Measurements from ENCODE around the gene FXYD6.
A peak's percentile ranks its signal among the peaks of the same experiment; 100 is the strongest.

FXYD6 gene

GRCh38 chr11:117877120-117877784 is 794 bp upstream of the FXYD6 start:
- Mint-ChIP-seq H3K9me3 (no peaks in the 10 kb centered on the region), H3K27me3 (peaks cover 98% of the 10 kb centered on the region), H3K27ac (ENCODE audit: low read depth) (no peak overlapping the region), H3K4me3 (peak overlapping the region; percentile 37), H3K4me1 (peaks cover 23% of the 10 kb centered on the region), H3K36me3 (ENCODE audit: insufficient read depth) (peaks cover 2% of the 10 kb centered on the region)
- DNase-seq (ENCODE audit: low spot score in 2 of 2): no peak
- no peak for ATAC-seq (replicated peaks; ENCODE audit: extremely low read depth, poor library complexity, severe bottlenecking)

- no peaks in the 10 kb centered on the region for H3K9me3 Mint-ChIP-seq
- no peak for ATAC-seq (replicated peaks; ENCODE audit: extremely low read depth, poor library complexity, severe bottlenecking)
- peaks cover 93% of the 10 kb centered on the region for H3K27me3 Mint-ChIP-seq
- peak overlapping the region; percentile 54 for H3K27ac Mint-ChIP-seq (ENCODE audit: low read depth)
- H3K36me3 Mint-ChIP-seq (ENCODE audit: insufficient read depth): peaks cover 2% of the 10 kb centered on the region
- peak overlapping the region; percentile 37 for H3K4me3 Mint-ChIP-seq
- H3K4me1 Mint-ChIP-seq: peaks cover 23% of the 10 kb centered on the region
- no peak for DNase-seq (ENCODE audit: low spot score in 2 of 2)
Measured at GRCh38 chr11:117876059-117876340, 458 bp downstream of the FXYD6 start.

DNA sequence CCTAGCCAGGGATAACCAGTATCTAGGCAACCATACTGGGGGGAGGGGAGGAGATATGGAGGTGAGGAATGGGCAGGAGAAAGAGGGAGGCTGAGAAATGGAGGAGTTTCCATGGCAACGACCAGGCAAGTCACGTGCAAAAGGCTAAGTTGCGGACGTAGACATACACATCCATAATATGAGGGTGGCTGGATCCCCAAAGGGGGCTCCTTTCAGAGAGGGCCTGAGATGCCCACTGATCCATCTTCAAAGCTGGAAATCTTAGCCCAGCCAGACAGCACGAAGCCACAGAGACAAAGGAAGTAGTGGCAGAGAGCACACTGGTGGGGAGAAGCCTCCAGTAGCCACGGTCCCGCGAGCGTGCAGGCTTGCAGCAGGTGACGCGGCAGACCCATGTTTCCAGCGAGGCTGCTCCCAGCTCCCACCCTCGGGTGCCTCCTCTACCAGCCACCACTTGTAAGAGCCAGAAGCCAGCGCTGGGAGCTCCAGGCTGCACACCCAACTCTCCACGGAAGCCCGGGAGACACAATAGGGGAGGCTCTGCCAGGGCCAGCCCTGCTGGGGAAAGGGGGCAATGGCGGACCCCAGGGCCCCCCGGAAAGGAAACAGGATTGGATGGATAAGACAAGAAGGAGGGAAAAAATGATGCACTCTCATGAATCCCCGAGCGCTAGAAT is 938 bp downstream of the FXYD6 start:
- Mint-ChIP-seq H3K4me1 (peaks cover 23% of the 10 kb centered on the region), H3K36me3 (ENCODE audit: insufficient read depth) (peaks cover 2% of the 10 kb centered on the region), H3K9me3 (no peaks in the 10 kb centered on the region), H3K4me3 (peak overlapping the region; percentile 37), H3K27ac (ENCODE audit: low read depth) (peak overlapping the region; percentile 54), H3K27me3 (peaks cover 89% of the 10 kb centered on the region)
- ATAC-seq (replicated peaks; ENCODE audit: extremely low read depth, poor library complexity, severe bottlenecking): peak; percentile 58
- no peak for DNase-seq (ENCODE audit: low spot score in 2 of 2)

DNA sequence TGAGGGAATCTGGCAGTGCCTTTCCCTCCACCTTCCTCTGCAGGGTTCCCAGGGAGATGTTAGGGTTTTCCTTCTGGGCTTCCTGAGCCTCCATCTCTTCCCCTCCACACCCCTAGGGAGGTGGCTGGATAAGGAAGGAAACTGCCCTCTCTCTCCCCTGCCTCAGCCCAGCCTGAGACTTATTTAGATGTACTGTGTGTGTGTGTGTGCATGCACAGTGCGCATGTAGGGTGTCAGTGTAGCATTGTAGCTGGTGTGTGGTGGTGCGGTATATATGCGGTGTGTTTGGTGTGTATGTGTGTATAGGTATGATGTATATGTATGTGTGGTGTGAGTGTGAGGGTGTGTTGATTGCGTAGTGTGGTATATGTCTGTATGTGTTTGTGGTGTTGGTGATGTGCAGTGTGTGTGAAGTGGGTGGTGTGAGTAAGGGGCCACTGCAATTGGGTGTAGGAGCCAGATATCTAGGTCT is 1.5 kb downstream of the FXYD6 start:
- H3K27ac Mint-ChIP-seq (ENCODE audit: low read depth): no peak overlapping the region
- DNase-seq (ENCODE audit: low spot score in 2 of 2) (no peak), ATAC-seq (replicated peaks; ENCODE audit: extremely low read depth, poor library complexity, severe bottlenecking) (peak; percentile 57)
- H3K27me3 Mint-ChIP-seq: peaks cover 83% of the 10 kb centered on the region
- H3K4me1 Mint-ChIP-seq: peaks cover 23% of the 10 kb centered on the region
- peak overlapping the region; percentile 37 for H3K4me3 Mint-ChIP-seq
- H3K36me3 Mint-ChIP-seq (ENCODE audit: insufficient read depth): peaks cover 2% of the 10 kb centered on the region
- no peaks in the 10 kb centered on the region for H3K9me3 Mint-ChIP-seq

DNA sequence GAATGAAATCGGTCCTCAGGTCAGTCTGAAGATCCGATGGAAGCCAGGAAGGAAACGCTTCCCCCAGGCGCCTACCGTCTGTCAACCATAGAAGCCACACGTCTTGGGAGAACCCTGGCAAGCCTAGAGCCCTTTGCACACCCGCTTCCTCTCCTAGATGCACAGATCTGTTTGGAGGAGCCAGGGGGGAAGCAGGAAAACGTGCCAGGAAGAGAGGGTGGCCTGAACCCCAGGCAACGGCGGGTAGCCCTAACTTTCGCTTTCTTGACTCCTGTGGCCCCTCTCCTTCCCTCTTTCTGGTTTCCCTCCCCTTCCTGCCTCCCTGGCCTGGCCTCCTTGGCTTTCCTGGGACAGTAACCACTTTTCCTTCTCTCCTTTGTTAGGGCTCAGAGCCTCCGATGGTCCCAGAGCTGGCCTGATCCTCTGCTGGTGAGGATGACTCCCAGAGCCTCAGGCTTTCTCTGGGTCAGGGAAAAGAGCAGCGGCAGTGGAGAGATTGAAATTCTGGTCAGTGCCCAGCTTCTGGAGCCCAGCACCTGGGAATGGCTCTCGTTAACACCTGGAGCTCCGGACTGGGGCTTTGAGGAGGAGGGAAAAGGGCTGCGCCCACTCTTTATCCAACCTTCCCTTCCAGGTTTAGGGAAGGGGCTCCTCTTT is 2.1 kb downstream of the FXYD6 start:
- no peak overlapping the region for H3K27ac Mint-ChIP-seq (ENCODE audit: low read depth)
- H3K4me1 Mint-ChIP-seq: peaks cover 23% of the 10 kb centered on the region
- no peak overlapping the region for H3K4me3 Mint-ChIP-seq
- DNase-seq (ENCODE audit: low spot score in 2 of 2) (no peak), ATAC-seq (replicated peaks; ENCODE audit: extremely low read depth, poor library complexity, severe bottlenecking) (no peak)
- peaks cover 2% of the 10 kb centered on the region for H3K36me3 Mint-ChIP-seq (ENCODE audit: insufficient read depth)
- peaks cover 78% of the 10 kb centered on the region for H3K27me3 Mint-ChIP-seq
- no peaks in the 10 kb centered on the region for H3K9me3 Mint-ChIP-seq

DNA sequence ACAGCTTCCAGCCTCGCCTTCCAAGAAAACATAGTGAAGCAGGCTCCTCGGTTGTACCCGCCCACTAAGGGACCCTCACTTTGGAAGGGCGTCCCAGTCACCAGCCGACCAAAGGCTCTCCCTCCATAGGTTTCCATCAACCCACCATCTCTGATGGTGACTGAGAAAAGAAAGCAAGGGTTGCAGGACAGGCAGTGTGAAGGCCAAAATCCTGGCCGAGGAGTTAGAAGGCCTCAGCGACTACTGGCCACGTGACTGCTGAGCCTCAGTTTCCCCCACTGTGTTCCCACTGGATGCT is 2.7 kb downstream of the FXYD6 start:
- Mint-ChIP-seq H3K9me3 (no peaks in the 10 kb centered on the region), H3K36me3 (ENCODE audit: insufficient read depth) (peaks cover 2% of the 10 kb centered on the region), H3K27ac (ENCODE audit: low read depth) (no peak overlapping the region), H3K4me3 (no peak overlapping the region), H3K4me1 (peaks cover 23% of the 10 kb centered on the region), H3K27me3 (peaks cover 73% of the 10 kb centered on the region)
- DNase-seq (ENCODE audit: low spot score in 2 of 2) (no peak), ATAC-seq (replicated peaks; ENCODE audit: extremely low read depth, poor library complexity, severe bottlenecking) (no peak)

- Mint-ChIP-seq H3K27ac (ENCODE audit: low read depth) (no peak overlapping the region), H3K4me3 (no peak overlapping the region), H3K36me3 (ENCODE audit: insufficient read depth) (peaks cover 2% of the 10 kb centered on the region), H3K4me1 (peaks cover 23% of the 10 kb centered on the region), H3K9me3 (no peaks in the 10 kb centered on the region), H3K27me3 (peaks cover 72% of the 10 kb centered on the region)
- no peak for DNase-seq (ENCODE audit: low spot score in 2 of 2)
- ATAC-seq (replicated peaks; ENCODE audit: extremely low read depth, poor library complexity, severe bottlenecking): no peak
Measured at GRCh38 chr11:117872975-117873827, 3.3 kb downstream of the FXYD6 start.

DNA sequence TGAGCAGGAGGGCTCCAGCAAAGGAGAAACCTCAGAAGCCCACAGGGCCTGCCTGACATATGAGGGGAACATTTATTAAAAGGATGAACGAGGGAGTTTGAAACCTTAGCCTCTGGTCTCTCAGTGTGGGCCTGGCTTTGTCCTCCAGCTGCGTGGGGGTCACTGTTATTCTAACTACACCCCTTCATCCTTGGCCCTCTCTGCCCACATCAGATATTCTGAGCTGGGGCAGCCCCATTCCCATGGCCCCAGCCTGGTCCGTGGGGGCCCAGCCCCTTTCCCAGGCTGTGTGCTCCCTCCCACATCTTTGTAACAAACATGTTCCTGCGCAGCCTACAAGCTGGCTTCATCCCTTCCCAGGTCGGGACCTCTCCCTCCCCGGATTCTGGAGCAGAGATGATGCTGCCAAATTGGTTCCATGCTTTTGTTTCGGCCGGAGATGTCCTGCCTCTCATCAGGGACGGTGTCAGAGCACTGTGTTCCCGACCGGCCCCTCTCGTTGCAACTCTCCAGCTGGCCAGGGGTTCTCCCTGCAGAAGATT is 4.0 kb downstream of the FXYD6 start:
- DNase-seq (ENCODE audit: low spot score in 2 of 2): no peak

DNA sequence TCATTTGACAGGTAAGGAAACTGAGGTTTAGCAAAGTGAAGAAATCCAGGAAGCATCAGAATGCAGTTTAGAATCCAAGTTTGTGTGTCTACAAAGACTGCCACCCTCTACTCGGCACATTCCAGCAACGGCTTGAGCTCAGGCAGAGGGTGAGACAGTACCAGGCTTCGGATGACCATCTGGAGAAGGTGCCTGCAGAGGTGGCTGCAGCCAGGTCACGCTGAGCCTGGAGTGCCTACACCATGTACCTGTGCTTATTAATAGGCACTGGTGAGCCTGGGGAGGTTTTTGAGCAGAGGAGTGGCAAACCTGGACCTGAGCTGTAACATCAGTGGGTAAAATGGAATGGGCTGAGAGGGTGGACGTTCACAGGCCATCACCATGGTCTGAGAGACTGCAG is 4.7 kb downstream of the FXYD6 start:
- Mint-ChIP-seq H3K27ac (ENCODE audit: low read depth) (no peak overlapping the region), H3K36me3 (ENCODE audit: insufficient read depth) (peaks cover 2% of the 10 kb centered on the region), H3K4me3 (no peak overlapping the region), H3K9me3 (no peaks in the 10 kb centered on the region), H3K4me1 (peaks cover 23% of the 10 kb centered on the region), H3K27me3 (peaks cover 72% of the 10 kb centered on the region)
- no peak for ATAC-seq (replicated peaks; ENCODE audit: extremely low read depth, poor library complexity, severe bottlenecking)
- DNase-seq (ENCODE audit: low spot score in 2 of 2): no peak

More for the DNA sequence above, 4.0 kb downstream of the FXYD6 start:
- no peaks in the 10 kb centered on the region for H3K9me3 Mint-ChIP-seq
- H3K36me3 Mint-ChIP-seq (ENCODE audit: insufficient read depth): peaks cover 2% of the 10 kb centered on the region
- no peak overlapping the region for H3K4me3 Mint-ChIP-seq
- peaks cover 72% of the 10 kb centered on the region for H3K27me3 Mint-ChIP-seq
- H3K27ac Mint-ChIP-seq (ENCODE audit: low read depth): no peak overlapping the region
- ATAC-seq (replicated peaks; ENCODE audit: extremely low read depth, poor library complexity, severe bottlenecking): no peak
- H3K4me1 Mint-ChIP-seq: peaks cover 23% of the 10 kb centered on the region

DNA sequence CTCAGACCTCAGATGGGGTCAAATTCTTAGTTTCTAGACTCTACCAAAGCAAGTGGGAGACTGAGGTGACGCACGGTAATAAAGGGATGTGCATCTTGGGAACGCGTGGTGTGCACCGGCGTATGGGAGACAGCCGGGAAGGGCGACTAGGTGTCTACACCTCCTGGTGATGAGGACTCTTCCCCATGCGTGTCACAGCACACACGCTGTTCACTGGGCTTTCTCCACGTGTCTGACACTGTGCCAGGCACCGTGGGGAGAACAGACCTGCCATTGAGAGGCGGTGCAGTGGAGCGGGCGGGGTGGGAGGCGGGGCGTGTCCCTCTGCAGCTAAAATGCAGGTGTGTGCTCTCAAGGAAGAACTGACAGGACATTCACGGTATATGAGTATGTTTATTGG is 5.3 kb downstream of the FXYD6 start:
- Mint-ChIP-seq H3K4me1 (peaks cover 21% of the 10 kb centered on the region), H3K27ac (ENCODE audit: low read depth) (no peak overlapping the region), H3K36me3 (ENCODE audit: insufficient read depth) (peaks cover 2% of the 10 kb centered on the region), H3K27me3 (peaks cover 68% of the 10 kb centered on the region), H3K4me3 (no peak overlapping the region), H3K9me3 (no peaks in the 10 kb centered on the region)
- ATAC-seq (replicated peaks; ENCODE audit: extremely low read depth, poor library complexity, severe bottlenecking): no peak
- DNase-seq (ENCODE audit: low spot score in 2 of 2): no peak

DNA sequence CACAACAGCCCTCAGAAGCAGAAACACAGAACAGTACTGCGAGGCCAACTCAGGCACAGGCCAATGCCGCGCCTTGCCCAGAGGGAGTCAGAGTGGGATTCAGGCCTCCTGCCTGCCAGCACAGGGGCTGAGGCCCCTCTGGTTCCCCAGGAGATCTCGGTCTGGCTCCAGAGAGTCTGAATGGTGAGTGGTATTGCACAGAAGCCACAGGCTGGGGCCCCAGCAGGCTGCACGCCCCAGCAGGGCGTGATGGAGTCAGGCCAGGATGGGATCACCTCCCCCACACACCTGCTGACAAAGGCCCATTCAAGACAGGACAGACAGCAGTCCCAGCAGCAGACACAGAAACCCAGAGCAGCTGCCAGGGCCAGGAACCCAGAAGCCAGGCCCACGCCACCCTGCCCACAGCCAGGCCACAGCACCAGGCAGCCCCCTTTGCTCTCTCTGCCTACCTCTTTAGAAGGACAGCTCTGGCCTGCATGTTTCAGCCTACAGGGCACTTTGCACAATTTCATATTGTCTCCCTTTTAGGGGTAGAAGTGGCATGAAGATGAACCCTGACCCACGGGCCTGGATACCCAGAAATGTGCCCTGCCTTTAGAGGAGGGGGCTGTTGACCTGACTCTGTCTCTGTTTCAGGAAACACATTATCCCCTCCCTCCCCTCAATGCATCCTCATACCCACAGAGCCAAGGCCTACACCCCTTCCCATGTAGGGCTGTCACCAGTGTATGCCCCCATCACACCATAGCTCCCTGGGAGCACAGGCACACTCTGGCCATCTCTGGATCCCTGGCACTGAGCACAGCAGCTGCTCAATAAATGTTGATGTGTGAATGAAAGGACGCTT is 6.1 kb downstream of the FXYD6 start:
- Mint-ChIP-seq H3K27me3 (peaks cover 60% of the 10 kb centered on the region), H3K4me3 (no peak overlapping the region), H3K9me3 (no peaks in the 10 kb centered on the region), H3K36me3 (ENCODE audit: insufficient read depth) (peaks cover 2% of the 10 kb centered on the region), H3K27ac (ENCODE audit: low read depth) (no peak overlapping the region), H3K4me1 (peaks cover 16% of the 10 kb centered on the region)
- ATAC-seq (replicated peaks; ENCODE audit: extremely low read depth, poor library complexity, severe bottlenecking) (no peak), DNase-seq (ENCODE audit: low spot score in 2 of 2) (no peak)

DNA sequence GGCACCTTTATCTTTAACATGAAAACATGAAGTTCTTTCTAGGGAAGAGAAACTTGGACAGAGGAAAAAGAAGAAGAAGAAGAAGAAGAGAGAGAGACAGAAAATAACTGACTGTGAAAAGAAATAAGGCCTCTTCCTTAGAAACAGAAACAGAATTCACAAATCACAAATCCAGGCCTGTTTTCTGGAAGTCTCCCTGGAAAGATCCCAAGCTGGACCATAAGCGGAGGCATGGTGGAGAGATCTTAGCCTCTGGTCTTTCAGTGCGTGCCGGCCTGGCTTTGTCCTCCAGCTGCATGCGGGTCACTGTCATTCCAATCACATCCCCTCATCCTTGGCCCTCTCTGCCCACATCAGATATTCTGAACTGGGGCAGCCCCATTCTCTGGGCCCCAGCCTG is 6.9 kb downstream of the FXYD6 start:
- peaks cover 53% of the 10 kb centered on the region for H3K27me3 Mint-ChIP-seq
- H3K4me3 Mint-ChIP-seq: no peak overlapping the region
- H3K36me3 Mint-ChIP-seq (ENCODE audit: insufficient read depth): no peaks in the 10 kb centered on the region
- H3K27ac Mint-ChIP-seq (ENCODE audit: low read depth): no peak overlapping the region
- H3K9me3 Mint-ChIP-seq: no peaks in the 10 kb centered on the region
- H3K4me1 Mint-ChIP-seq: peaks cover 10% of the 10 kb centered on the region
- ATAC-seq (replicated peaks; ENCODE audit: extremely low read depth, poor library complexity, severe bottlenecking) (no peak), DNase-seq (ENCODE audit: low spot score in 2 of 2) (no peak)
